H1 (cell line): ENCODE results near the gene TWF2. TPM values are rescaled to one million over a fixed set of nuclear protein-coding genes. Genes with fewer than 3 reads are reported as not detected.

Experiments used
- CBX5 ChIP-seq: fragments of 300-800, 300-1000 bp; sonication (generic); IDR thresholded peaks from 2 replicates; pipeline ENCODE4 v1.7.1; 2016; ENCODE audit warnings: antibody characterized with exemption, low read length, low read depth
- JUN ChIP-seq: IDR thresholded peaks from 2 replicates; pipeline ENCODE4 v1.6.1; 2011; ENCODE audit warnings: low read depth, mild to moderate bottlenecking, improper control_type of control experiment, low read length
- KDM1A ChIP-seq: fragments of 200-600, 300-600 bp; sonication (generic); IDR thresholded peaks from 2 replicates; pipeline ENCODE4 v1.7.1; 2016; ENCODE audit warnings: mild to moderate bottlenecking, low read length, borderline replicate concordance
- RXRA ChIP-seq: IDR thresholded peaks from 2 replicates; pipeline ENCODE4 v1.6.1; 2011; ENCODE audit warnings: low read depth, mild to moderate bottlenecking, low read length, moderate library complexity; ENCODE audit not compliant: insufficient read depth
- SAP30 ChIP-seq: fragments of 300-600 bp; sonication (generic); IDR thresholded peaks from 2 replicates; pipeline ENCODE4 v1.7.1; 2012; ENCODE audit warnings: low read length, moderate library complexity, mild to moderate bottlenecking, inconsistent platforms; ENCODE audit not compliant: insufficient read depth, insufficient replicate concordance
- SIX5 ChIP-seq: IDR thresholded peaks from 2 replicates; pipeline ENCODE4 v1.6.1; 2011; ENCODE audit warnings: mild to moderate bottlenecking, low read depth, low read length
- SP4 ChIP-seq: IDR thresholded peaks from 2 replicates; pipeline ENCODE4 v1.6.1; 2012; ENCODE audit warnings: low read length, inconsistent platforms
- SRF ChIP-seq: IDR thresholded peaks from 2 replicates; pipeline ENCODE4 v1.6.1; 2011; ENCODE audit warnings: mild to moderate bottlenecking, low read depth, low read length, moderate library complexity
- SUZ12 ChIP-seq: fragments of 200-600 bp; sonication (generic); IDR thresholded peaks from 2 replicates; pipeline ENCODE4 v1.6.1; 2012; ENCODE audit warnings: mild to moderate bottlenecking, inconsistent platforms, low read length, moderate library complexity, mixed read lengths
- TAF7 ChIP-seq: optimal IDR thresholded peaks from 2 replicates; pipeline ENCODE3; 2011; ENCODE audit warnings: low read depth, mild to moderate bottlenecking, inconsistent platforms, low read length, moderate library complexity, borderline replicate concordance
- TEAD4 ChIP-seq: IDR thresholded peaks from 2 replicates; pipeline ENCODE4 v1.6.1; 2012; ENCODE audit warnings: low read depth, low read length, inconsistent platforms, mixed read lengths
- polyA plus RNA-seq, 7 experiments: library from polyadenylated mRNA; depleted of rRNA in 3 of 7; stranded (reverse) in 5 of 7; unstranded in 2 of 7; fragments of >200 nt in 5 of 7; fragments of 200-250 nt in 2 of 7; gene quantifications; 1 replicate in 5 of 7; 2 replicates in 1 of 7; 4 replicates in 1 of 7; pipeline versions ENCODE4 v1.2.1 to v1.2.3, GENCODE V29; 2011 to 2013; ENCODE audit warnings: missing spikeins in 2 of 7, mixed read lengths in 2 of 7
- total RNA-seq: library from RNA; stranded (reverse); fragmentation: NEBNext Ultra II Directional; extraction: Animal tissue kit (Norgen Biotek cat#: 25700); gene quantifications from 2 replicates; pipeline ENCODE4 v1.2.1, GENCODE V29; 2021

The TWF2 gene
- total and polyA plus RNA-seq, 2 of the 8 experiments (the other 6 are each of a cell fraction or from before 2014, with no cell fraction given): 65.2 to 90.4 TPM

DNA sequence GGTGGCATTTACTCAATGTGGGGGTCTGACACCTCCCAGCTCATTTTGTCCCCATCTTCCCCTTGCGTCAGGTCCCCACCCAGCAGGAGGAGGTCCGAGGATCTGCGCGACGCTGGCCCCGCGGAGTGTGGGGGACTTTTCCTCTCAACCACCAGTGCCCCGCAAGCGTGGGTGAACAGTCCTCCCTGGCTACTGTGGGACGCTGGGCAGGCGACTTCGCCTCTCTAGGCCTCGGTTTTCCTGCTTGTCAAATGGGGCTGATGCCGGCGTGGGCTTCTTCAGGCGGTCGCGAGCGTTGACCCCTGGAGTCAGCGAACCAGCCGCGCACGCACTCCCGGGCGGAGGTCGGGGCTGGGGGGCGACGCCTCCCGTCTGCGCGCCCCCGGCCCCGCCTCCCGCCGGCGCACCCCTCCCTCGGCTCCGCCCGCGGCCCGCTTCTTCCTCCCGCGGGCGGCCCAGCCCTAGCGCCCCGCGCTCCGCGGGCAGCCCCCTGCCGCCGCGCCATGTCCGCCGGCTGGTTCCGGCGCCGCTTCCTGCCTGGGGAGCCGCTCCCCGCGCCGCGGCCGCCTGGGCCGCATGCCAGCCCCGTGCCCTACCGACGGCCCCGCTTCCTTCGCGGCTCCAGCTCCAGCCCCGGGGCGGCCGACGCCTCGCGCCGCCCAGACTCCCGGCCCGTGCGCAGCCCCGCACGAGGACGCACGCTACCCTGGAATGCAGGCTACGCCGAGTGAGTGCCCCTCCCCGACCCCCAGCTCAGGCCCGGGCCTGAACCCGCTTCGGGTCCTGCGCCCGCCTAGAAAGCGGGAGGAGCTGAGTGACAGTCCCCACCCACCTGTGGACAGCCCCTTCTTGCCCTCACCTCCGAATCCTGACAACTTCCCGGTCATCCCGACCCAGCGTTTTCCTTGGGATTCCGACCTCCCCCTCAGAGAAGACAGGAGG lies 6.6 kb upstream of the TWF2 start, which contains the start of gene PPM1M (continued):
- TF ChIP-seq SAP30 (no peak), SIX5 (no peak), SUZ12 (no peak; the same call in 1 of the 2 replicates), RXRA (no peak), CBX5 (no peak), SP4 (no peak), TEAD4 (peak; percentile 95), TAF7 (no peak), SRF (no peak), KDM1A (no peak), JUN (no peak)
